Mesothelial cell of epicardium (in vitro differentiated cells): ENCODE results near the gene UBE2L6. TPM values are rescaled to one million over a fixed set of nuclear protein-coding genes. Genes with fewer than 3 reads are reported as not detected.

Experiments used
- DNase-seq, 2 experiments: peaks; one replicate each; pipeline ENCODE4 v3.0.0; 2021; ENCODE audit warnings: low spot score in 2 of 2; ENCODE audit not compliant: unreplicated experiment in 2 of 2
- H3K27ac Mint-ChIP-seq: 2 replicates; pipeline ENCODE4 v1.8.0; 2021; ENCODE audit warnings: mixed read lengths
- H3K27me3 Mint-ChIP-seq: 2 replicates; pipeline ENCODE4 v1.8.0; 2021; ENCODE audit warnings: low read depth, mixed read lengths
- H3K36me3 Mint-ChIP-seq: 2 replicates; pipeline ENCODE4 v1.8.0; 2021; ENCODE audit warnings: mixed read lengths
- H3K4me1 Mint-ChIP-seq: 2 replicates; pipeline ENCODE4 v1.8.0; 2021; ENCODE audit warnings: mixed read lengths
- H3K4me3 Mint-ChIP-seq: 2 replicates; pipeline ENCODE4 v1.8.0; 2021; ENCODE audit warnings: mild to moderate bottlenecking, moderate library complexity, mixed read lengths
- H3K9me3 Mint-ChIP-seq: 2 replicates; pipeline ENCODE4 v1.8.0; 2021; ENCODE audit warnings: mixed read lengths
- CTCF ChIP-seq: fragments of 200-600 bp; sonication (generic); IDR thresholded peaks from one replicate; pipeline ENCODE4 v1.5.0; 2021; ENCODE audit warnings: antibody characterized with exemption; ENCODE audit not compliant: unreplicated experiment
- total RNA-seq: library from RNA; stranded (reverse); gene quantifications from 3 replicates; pipeline ENCODE4 v1.2.1, GENCODE V29; 2021

The UBE2L6 gene
- total RNA-seq, 1 donor from 2014 or later = 39.2 TPM

GRCh38 chr11:57527056-57527631 is 40.3 kb downstream of the UBE2L6 start:
- TF ChIP-seq CTCF = peak; percentile 88
- peak in 1 of 2 experiments; percentile 84 for DNase-seq
- peaks cover 4% of the 10 kb centered on the region for H3K27me3 Mint-ChIP-seq
- H3K4me1 Mint-ChIP-seq = peaks cover 20% of the 10 kb centered on the region
- no peaks in the 10 kb centered on the region for H3K9me3 Mint-ChIP-seq
- no peak overlapping the region for H3K27ac Mint-ChIP-seq
- H3K4me3 Mint-ChIP-seq = no peak overlapping the region
- H3K36me3 Mint-ChIP-seq = no peaks in the 10 kb centered on the region

- Mint-ChIP-seq H3K4me1 (no peaks in the 10 kb centered on the region), H3K9me3 (no peaks in the 10 kb centered on the region), H3K4me3 (no peak overlapping the region), H3K27me3 (peaks cover 16% of the 10 kb centered on the region), H3K27ac (no peak overlapping the region), H3K36me3 (no peaks in the 10 kb centered on the region)
- no peak for TF ChIP-seq CTCF
- no peak for DNase-seq
Observed at GRCh38 chr11:57523419-57523818, 44.1 kb downstream of the UBE2L6 start.

GRCh38 chr11:57521116-57521515 is 46.4 kb downstream of the UBE2L6 start:
- no peak overlapping the region for H3K27ac Mint-ChIP-seq
- H3K4me1 Mint-ChIP-seq = peaks cover under 1% of the 10 kb centered on the region
- no peak for DNase-seq
- no peak for TF ChIP-seq CTCF
- H3K27me3 Mint-ChIP-seq = peaks cover 33% of the 10 kb centered on the region
- no peaks in the 10 kb centered on the region for H3K36me3 Mint-ChIP-seq
- no peak overlapping the region for H3K4me3 Mint-ChIP-seq
- no peaks in the 10 kb centered on the region for H3K9me3 Mint-ChIP-seq

GRCh38 chr11:57516061-57516443 is 51.4 kb downstream of the UBE2L6 start:
- DNase-seq = no peak
- Mint-ChIP-seq H3K27ac (no peak overlapping the region), H3K4me3 (peak overlapping the region; percentile 74), H3K27me3 (peaks cover 73% of the 10 kb centered on the region), H3K36me3 (no peaks in the 10 kb centered on the region), H3K4me1 (peaks cover 11% of the 10 kb centered on the region), H3K9me3 (no peaks in the 10 kb centered on the region)
- no peak for TF ChIP-seq CTCF

GRCh38 chr11:57515332-57516060 is 52.0 kb downstream of the UBE2L6 start, which contains the start of gene SLC43A1:
Gene SLC43A1 (minus strand): TSS chr11:57515702. CDS start chr11:57514111, 1,591 bp downstream.
- peak in 1 of 2 experiments; percentile 56 for DNase-seq
- H3K27me3 Mint-ChIP-seq = peaks cover 71% of the 10 kb centered on the region
- peak within 1 kb of the TSS; percentile 74 for H3K4me3 Mint-ChIP-seq
- H3K36me3 Mint-ChIP-seq = no peaks in the 10 kb centered on the region
- H3K27ac Mint-ChIP-seq = no peak within 1 kb of the TSS
- no peak for TF ChIP-seq CTCF
- H3K9me3 Mint-ChIP-seq = no peaks in the 10 kb centered on the region
- peaks cover 11% of the 10 kb centered on the region for H3K4me1 Mint-ChIP-seq
